GM12878 (cell line): Measurements from ENCODE around the gene TCF12. TPM values are rescaled to one million over a fixed set of nuclear protein-coding genes. Genes with fewer than 3 reads are reported as not detected.

Experiments
- ATAC-seq: fragments of 200-7000 bp; cut with Tn5 transposase; 3 replicates; pipeline ENCODE4 v1.9.1; 2020; ENCODE audit warnings: mild to moderate bottlenecking, moderate library complexity
- BruUV-seq: library from RNA; stranded (reverse); fragments of 400-500 nt; replicated peaks from 2 replicates; lab custom pipeline; 2021; lab: Mats Ljungman, UMichigan
- CTCF ChIA-PET: fragments of 300-600 bp; sonication (Branson Sonifier 250); formaldehyde crosslinking; extraction: SDS; loops from one replicate; lab custom pipeline; 2021; ENCODE audit warnings: inconsistent platforms; lab: Yijun Ruan, JAX
- POLR2A ChIA-PET: fragments of 350-600 bp; formaldehyde crosslinking; extraction: SDS; loops from one replicate; lab custom pipeline; 2021; ENCODE audit warnings: inconsistent platforms; lab: Charles Lee
- RAD21 ChIA-PET: fragments of 300-600 bp; sonication (Branson Sonifier 250); formaldehyde crosslinking; loops from one replicate; lab custom pipeline; 2023; ENCODE audit warnings: antibody characterized with exemption; ENCODE audit not compliant: unreplicated experiment; lab: Charles Lee
- SMC1A ChIA-PET: fragments of 300-600 bp; sonication (Branson Sonifier 250); formaldehyde crosslinking; loops from one replicate; lab custom pipeline; 2023; ENCODE audit not compliant: unreplicated experiment, uncharacterized antibody; lab: Charles Lee
- DNase-seq: peaks from one replicate; pipeline ENCODE4 v3.0.0-alpha.2; 2011; ENCODE audit warnings: low read depth, low spot score
- FAIRE-seq: peaks from 3 replicates; lab custom pipeline; 2011; peaks lifted over from hg19 to GRCh38; lab: Jason Lieb, UNC
- H2AFZ ChIP-seq: 2 replicates; pipeline ENCODE4 v1.6.0; 2011; ENCODE audit warnings: low read depth, low read length, control low read depth; ENCODE audit not compliant: control insufficient read depth
- H3K27ac ChIP-seq: 2 replicates; pipeline ENCODE4 v1.5.1; 2011; ENCODE audit warnings: control low read depth; ENCODE audit not compliant: control insufficient read depth, insufficient read depth
- H3K27me3 ChIP-seq, 2 experiments: replicated peaks in 1 of 2; 2 replicates each; pipeline versions ENCODE4 v1.6.0 to v1.6.1; 2011; ENCODE audit warnings: low read length in 1 of 2; ENCODE audit not compliant: control insufficient read depth in 2 of 2, insufficient read depth in 2 of 2
- H3K36me3 ChIP-seq, 2 experiments: 2 replicates each; pipeline ENCODE4 v1.5.1; 2011; ENCODE audit warnings: low read length in 1 of 2; ENCODE audit not compliant: control insufficient read depth in 2 of 2, insufficient read depth in 2 of 2
- H3K4me1 ChIP-seq: 2 replicates; pipeline ENCODE4 v1.6.1; 2011; ENCODE audit warnings: mild to moderate bottlenecking, low read length, moderate library complexity, mixed read lengths; ENCODE audit not compliant: control insufficient read depth, insufficient read depth
- H3K4me2 ChIP-seq: 2 replicates; pipeline ENCODE4 v1.6.0; 2011; ENCODE audit warnings: control low read depth; ENCODE audit not compliant: control insufficient read depth, insufficient read depth
- H3K4me3 ChIP-seq: fragments of 200-600 bp; sonication (generic); 2 replicates; pipeline ENCODE4 v1.5.1; 2016
- H3K79me2 ChIP-seq: 2 replicates; pipeline ENCODE4 v1.6.0; 2011; ENCODE audit warnings: low read length; ENCODE audit not compliant: control insufficient read depth, insufficient read depth
- H3K9ac ChIP-seq: 2 replicates; pipeline ENCODE4 v1.8.0; 2011; ENCODE audit warnings: low read length, control low read depth, mixed read lengths; ENCODE audit not compliant: control insufficient read depth, insufficient read depth
- H3K9me3 ChIP-seq: replicated peaks from 3 replicates; pipeline ENCODE4 v1.5.1; 2011; ENCODE audit warnings: mild to moderate bottlenecking, low read length; ENCODE audit not compliant: control insufficient read depth, insufficient read depth
- H4K20me1 ChIP-seq: 2 replicates; pipeline ENCODE4 v1.6.0; 2011; ENCODE audit not compliant: control insufficient read depth, insufficient read depth
- ASH2L ChIP-seq: fragments of 300-600, 200-600 bp; sonication (generic); IDR thresholded peaks from 2 replicates; pipeline ENCODE4 v1.6.1; 2017; ENCODE audit warnings: low read depth, mild to moderate bottlenecking, borderline replicate concordance
- ATF3 ChIP-seq: IDR thresholded peaks from 2 replicates; pipeline ENCODE4 v1.6.1; 2011; ENCODE audit warnings: low read depth, mild to moderate bottlenecking, low read length, moderate library complexity, borderline replicate concordance; ENCODE audit errors: extremely low read depth
- ATF7 ChIP-seq: fragments of 450-650 bp; IDR thresholded peaks from 2 replicates; pipeline ENCODE4 v1.6.1; 2016; ENCODE audit warnings: low read depth, mild to moderate bottlenecking
- CHD1 ChIP-seq: IDR thresholded peaks from 2 replicates; pipeline ENCODE4 v1.6.1; 2012; ENCODE audit warnings: low read depth, low read length, improper control_type of control experiment
- CHD4 ChIP-seq: fragments of 200-600 bp; sonication (generic); IDR thresholded peaks from 2 replicates; pipeline ENCODE4 v1.6.1; 2016; ENCODE audit warnings: mild to moderate bottlenecking
- DPF2 ChIP-seq: fragments of 450-650 bp; IDR thresholded peaks from 2 replicates; pipeline ENCODE4 v1.6.1; 2017; ENCODE audit warnings: mild to moderate bottlenecking
- EP300 ChIP-seq, 2 experiments: fragments of 150-350 bp in 1 of 2; IDR thresholded peaks; 2 replicates each; pipeline ENCODE4 v1.6.1; 2011 to 2012; ENCODE audit warnings: low read depth in 2 of 2, low read length in 2 of 2, borderline replicate concordance in 1 of 2, improper control_type of control experiment in 1 of 2, inconsistent platforms in 1 of 2; ENCODE audit not compliant: control insufficient read depth in 1 of 2
- IRF4 ChIP-seq: IDR thresholded peaks from 2 replicates; pipeline ENCODE4 v1.6.1; 2011; ENCODE audit warnings: low read depth, low read length
- IRF5 ChIP-seq: fragments of 450-650 bp; IDR thresholded peaks from 2 replicates; pipeline ENCODE4 v1.6.1; 2017; ENCODE audit warnings: borderline replicate concordance
- MEF2A ChIP-seq: IDR thresholded peaks from 2 replicates; pipeline ENCODE4 v1.6.1; 2011; ENCODE audit warnings: low read depth, mild to moderate bottlenecking, low read length, moderate library complexity; ENCODE audit not compliant: insufficient read depth
- MTA3 ChIP-seq: IDR thresholded peaks from 2 replicates; pipeline ENCODE4 v1.6.1; 2012; ENCODE audit warnings: low read length, inconsistent platforms, borderline replicate concordance
- NR2C2 ChIP-seq: IDR thresholded peaks from 2 replicates; pipeline ENCODE4 v1.6.1; 2011; ENCODE audit warnings: borderline replicate concordance, low read depth; ENCODE audit not compliant: control insufficient read depth, insufficient read length
- PAX8 ChIP-seq: fragments of 450-650 bp; IDR thresholded peaks from 2 replicates; pipeline ENCODE4 v1.6.1; 2017; ENCODE audit warnings: mild to moderate bottlenecking, moderate library complexity
- RB1 ChIP-seq: fragments of 450-650 bp; formaldehyde crosslinking; IDR thresholded peaks from 2 replicates; pipeline ENCODE4 v1.6.1; 2017; ENCODE audit warnings: mild to moderate bottlenecking, borderline replicate concordance
- SMAD1 ChIP-seq: fragments of 450-650 bp; IDR thresholded peaks from 2 replicates; pipeline ENCODE4 v1.6.1; 2018; ENCODE audit warnings: mild to moderate bottlenecking, low read depth; ENCODE audit not compliant: partially characterized antibody
- STAT1 ChIP-seq: fragments of 450-650 bp; conservative IDR thresholded peaks from 2 replicates; pipeline ENCODE4 v1.6.1; 2014; ENCODE audit warnings: antibody characterized with exemption, mild to moderate bottlenecking
- ZNF622 ChIP-seq: fragments of 450-650 bp; IDR thresholded peaks from 2 replicates; pipeline ENCODE4 v1.6.1; 2017; ENCODE audit warnings: mild to moderate bottlenecking, inconsistent platforms
- in situ Hi-C: fragments of 300-500 bp; cut with MboI; formaldehyde crosslinking; loops from 9 replicates; pipeline ENCODE4 v1.14.3; 2018; ENCODE audit warnings: mixed read lengths
- intact Hi-C: fragments of 100-400 bp; cut with micrococcal nuclease; formaldehyde crosslinking; loops from one replicate; pipeline ENCODE4 v1.14.2; 2022; ENCODE audit not compliant: unreplicated experiment
- polyA plus RNA-seq, 11 experiments: library from polyadenylated mRNA; depleted of rRNA in 4 of 11; unstranded in 6 of 11; stranded (reverse) in 5 of 11; fragments of >200 nt; fragmentation: Nextera tagmentation in 4 of 11; fragmentation: Illumina TruSeq in 1 of 11; extraction: Ambion mirVana in 4 of 11; extraction: Trizol in 1 of 11; gene quantifications; 1 replicate in 1 of 11; 2 replicates in 10 of 11; pipeline versions ENCODE4 v1.2.1 to v1.2.3, GENCODE V29; 2011 to 2016; ENCODE audit warnings: inconsistent platforms in 2 of 11, missing spikeins in 2 of 11, low read depth in 1 of 11
- total RNA-seq, 4 experiments: library from RNA; depleted of rRNA in 3 of 4; stranded (reverse); fragments of >200 nt in 3 of 4; fragmentation: Illumina TruSeq in 1 of 4; extraction: Trizol in 1 of 4; gene quantifications; 2 replicates each; pipeline versions ENCODE4 v1.2.1 to v1.2.3, GENCODE V29; 2013 to 2021
- TF ChIP-seq, protein P1 (sequence below): fragments of 150-350 bp; IDR thresholded peaks from 2 replicates; pipeline ENCODE4 v1.6.1; 2016; ENCODE audit warnings: low read depth, low read length

TCF12 gene
- total and polyA plus RNA-seq, 10 of the 15 experiments (the other 5 are each of a cell fraction or from before 2014, with no cell fraction given) = 8.2 to 70.9 (median 49.5) TPM

GRCh38 chr15:56942118-56942517 lies 23.7 kb downstream of the TCF12 start:
- Histone ChIP-seq H2AFZ (no peak overlapping the region), H3K9me3 (peaks cover 3% of the 10 kb centered on the region; the same call in 2 of the 3 replicates), H3K36me3 (no peaks in the 10 kb centered on the region), H3K9ac (no peak overlapping the region), H3K4me2 (no peak overlapping the region), H3K27me3 (no peaks in the 10 kb centered on the region), H3K27ac (no peak overlapping the region), H3K4me1 (no peaks in the 10 kb centered on the region), H3K4me3 (no peak overlapping the region)
- POLR2A ChIA-PET = no interaction called here
- RAD21 ChIA-PET = no interaction called here
- CTCF ChIA-PET = no interaction called here
- no TSS peak for BruUV-seq
- DNase-seq (no peak), ATAC-seq (no peak), FAIRE-seq (no peak)
- intact Hi-C loops (no loop called here), in situ Hi-C loops (no loop called here)
- SMC1A ChIA-PET = interaction anchor here (2.0 kb wide), 1 partner anchor 9 kb away, joined by 8 read pairs; no protein-coding TSS in a partner anchor
- TF ChIP-seq DPF2 (no peak), IRF4 (no peak), SMAD1 (no peak), ATF3 (no peak), MTA3 (no peak), STAT1 (no peak), ATF7 (no peak), RB1 (no peak), MEF2A (no peak), CHD1 (no peak), EP300 (IDR thresholded peaks at IDR 0.05; ENCODE audit: borderline replicate concordance in 1 of 2, control insufficient read depth in 1 of 2, low read depth in 2 of 2, low read length in 2 of 2) (no peak), NR2C2 (no peak), ZNF622 (no peak), PAX8 (no peak), CHD4 (no peak), IRF5 (no peak), ASH2L (no peak)
- TF ChIP-seq, protein P1, sequence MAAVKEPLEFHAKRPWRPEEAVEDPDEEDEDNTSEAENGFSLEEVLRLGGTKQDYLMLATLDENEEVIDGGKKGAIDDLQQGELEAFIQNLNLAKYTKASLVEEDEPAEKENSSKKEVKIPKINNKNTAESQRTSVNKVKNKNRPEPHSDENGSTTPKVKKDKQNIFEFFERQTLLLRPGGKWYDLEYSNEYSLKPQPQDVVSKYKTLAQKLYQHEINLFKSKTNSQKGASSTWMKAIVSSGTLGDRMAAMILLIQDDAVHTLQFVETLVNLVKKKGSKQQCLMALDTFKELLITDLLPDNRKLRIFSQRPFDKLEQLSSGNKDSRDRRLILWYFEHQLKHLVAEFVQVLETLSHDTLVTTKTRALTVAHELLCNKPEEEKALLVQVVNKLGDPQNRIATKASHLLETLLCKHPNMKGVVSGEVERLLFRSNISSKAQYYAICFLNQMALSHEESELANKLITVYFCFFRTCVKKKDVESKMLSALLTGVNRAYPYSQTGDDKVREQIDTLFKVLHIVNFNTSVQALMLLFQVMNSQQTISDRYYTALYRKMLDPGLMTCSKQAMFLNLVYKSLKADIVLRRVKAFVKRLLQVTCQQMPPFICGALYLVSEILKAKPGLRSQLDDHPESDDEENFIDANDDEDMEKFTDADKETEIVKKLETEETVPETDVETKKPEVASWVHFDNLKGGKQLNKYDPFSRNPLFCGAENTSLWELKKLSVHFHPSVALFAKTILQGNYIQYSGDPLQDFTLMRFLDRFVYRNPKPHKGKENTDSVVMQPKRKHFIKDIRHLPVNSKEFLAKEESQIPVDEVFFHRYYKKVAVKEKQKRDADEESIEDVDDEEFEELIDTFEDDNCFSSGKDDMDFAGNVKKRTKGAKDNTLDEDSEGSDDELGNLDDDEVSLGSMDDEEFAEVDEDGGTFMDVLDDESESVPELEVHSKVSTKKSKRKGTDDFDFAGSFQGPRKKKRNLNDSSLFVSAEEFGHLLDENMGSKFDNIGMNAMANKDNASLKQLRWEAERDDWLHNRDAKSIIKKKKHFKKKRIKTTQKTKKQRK = no peak
- TF ChIP-seq, all 136 proteins: peak for 0
- H3K79me2 ChIP-seq = peaks cover 31% of the 10 kb centered on the region
- H4K20me1 ChIP-seq = no peaks in the 10 kb centered on the region
